ENCODE measurements around the gene ISLR. TPM values are rescaled to one million over a fixed set of nuclear protein-coding genes. Genes with fewer than 3 reads are reported as not detected.

The ISLR gene
- total and polyA plus RNA-seq, 9 of the 15 experiments (the other 6 are each of a cell fraction or from before 2014, with no cell fraction given): not detected

- H3K36me3 ChIP-seq (ENCODE audit: control insufficient read depth, insufficient read depth, low read length): no peaks in the 10 kb centered on the region
- no peaks in the 10 kb centered on the region; the same call in 1 of the 2 replicates for H4K20me1 ChIP-seq (replicated peaks; ENCODE audit: control insufficient read depth, insufficient read depth, low read length)
- no peak overlapping the region for H3K27ac ChIP-seq (ENCODE audit: extremely low read depth, low read depth, low read length)
- no peak overlapping the region for H3K4me2 ChIP-seq (ENCODE audit: insufficient read depth, low read length)
- H3K79me2 ChIP-seq (ENCODE audit: control insufficient read depth, insufficient read depth, low read length): no peaks in the 10 kb centered on the region
- intact Hi-C loops (cut with micrococcal nuclease): loop anchor here (1.0 kb wide), 1 partner anchor 194 kb away; no protein-coding TSS in a partner anchor
- 19% methylated on average over 50 of the region's 53 CpGs for WGBS (ENCODE audit: insufficient coverage, low coverage, missing lambda C conversion rate)
- H2AFZ ChIP-seq (ENCODE audit: low read depth, low read length): no peak overlapping the region
- no peaks in the 10 kb centered on the region for H3K9me1 ChIP-seq (ENCODE audit: control insufficient read depth, insufficient read depth, low read length)
- in situ Hi-C loops (cut with MboI): loop anchor here (5.0 to 25.0 kb wide), 3 partner anchors 73 to 1159 kb away; partner anchors contain the start of gene GOLGA6D
- H3K9me3 ChIP-seq (replicated peaks; ENCODE audit: control insufficient read depth, insufficient read depth, low read depth, low read length): no peaks in the 10 kb centered on the region
- no peak for TF ChIP-seq HNRNPH1 (optimal IDR thresholded peaks at IDR 0.05; ENCODE audit: low read depth, low read length)
- TF ChIP-seq BRCA1 (IDR thresholded peaks at IDR 0.05): no peak
- TF ChIP-seq BRCA1 (CRISPR knock-in tag; IDR thresholded peaks at IDR 0.05): no peak
- no peak for TF ChIP-seq ZSCAN29 (IDR thresholded peaks at IDR 0.05)
- TF ChIP-seq TRIM28 (IDR thresholded peaks at IDR 0.05): no peak
- no peak for TF ChIP-seq ZNF780A (CRISPR knock-in tag; IDR thresholded peaks at IDR 0.05)
- peaks cover 0 to 28% of the 10 kb centered on the region in 2 experiments; a peak in 2 of 5 replicates for H3K4me1 ChIP-seq (replicated peaks in 1 of 2; ENCODE audit: control insufficient read depth in 2 of 2, insufficient read depth in 2 of 2, low read length in 2 of 2)
- BruUV-seq (replicated peaks): no TSS peak
- no peak for DNase-seq (ENCODE audit: extremely low read depth in 1 of 4, low spot score in 3 of 4)
- FAIRE-seq: no peak
- H3K9ac ChIP-seq (ENCODE audit: insufficient read depth in 1 of 2, low read depth in 2 of 2, low read length in 2 of 2): no peak overlapping the region
- no peak; the same call in 2 of the 3 replicates for ATAC-seq
- H3K4me3 ChIP-seq: no peak overlapping the region
- peaks cover 40 to 67% of the 10 kb centered on the region in 2 experiments for H3K27me3 ChIP-seq (ENCODE audit: control insufficient read depth in 2 of 2, insufficient read depth in 2 of 2, low read length in 2 of 2)
- ChIA-PET CTCF (ENCODE audit: low intra/inter-chr PET ratio) (interaction anchor here (0.6 to 6.2 kb wide), 2 partner anchors 165 to 194 kb away, joined by 3 to 37 read pairs; no protein-coding TSS in a partner anchor), POLR2A (interaction anchor here (0.6 kb wide), 1 partner anchor 148 kb away, joined by 3 read pairs; no protein-coding TSS in a partner anchor)
Measured at GRCh38 chr15:74127954-74128784, 45.3 kb upstream of the ISLR start.
